Stimulated activated CD8-positive, alpha-beta memory T cell treated with anti-CD3 and anti-CD28 coated beads, Interleukin-2, amount 100 ng/mL, for 48 hours (primary cell): ENCODE results near the gene PRM2.

Experiments used
- DNase-seq, 2 donors: peaks; one replicate each; pipeline ENCODE4 v3.0.0-alpha.2; 2020; ENCODE audit warnings: low read depth in 2 of 2

PRM2 gene

DNA sequence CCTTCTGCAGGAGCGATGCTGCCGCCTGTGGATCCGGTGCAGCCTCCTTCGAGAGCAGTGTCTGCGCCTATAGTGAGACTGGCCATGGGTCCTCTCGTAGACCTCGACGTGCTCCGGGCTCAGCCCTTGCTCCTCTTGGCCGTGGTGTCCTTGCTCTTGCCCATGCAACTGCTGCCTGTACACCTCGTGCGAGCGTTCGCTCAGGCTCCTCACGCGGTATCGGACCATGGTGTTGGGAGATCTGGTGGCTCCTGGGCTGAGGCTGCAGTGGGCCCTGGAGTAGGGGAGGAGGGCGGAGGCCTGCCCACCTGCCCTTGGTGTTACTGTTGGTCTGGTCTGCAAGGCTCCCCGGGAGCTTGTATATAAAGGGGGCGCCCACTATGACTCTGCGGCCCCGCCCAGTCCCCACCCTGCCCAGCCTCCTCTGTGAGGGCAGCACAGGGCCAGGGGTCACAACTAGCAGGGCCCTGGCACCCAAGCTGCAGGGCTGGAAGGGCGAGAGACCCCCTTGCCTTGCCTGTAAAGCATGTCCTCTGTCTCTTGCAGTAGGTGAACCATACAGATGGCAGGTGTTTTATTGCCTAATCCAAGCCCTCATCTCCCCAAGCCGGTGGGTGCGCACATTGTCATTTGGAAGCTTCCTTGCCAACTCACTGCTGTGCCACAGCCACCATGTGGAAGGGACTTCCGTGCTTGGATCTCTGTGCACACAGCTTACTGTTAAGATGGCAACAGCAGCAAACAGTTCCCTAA is at the start of gene PRM2:
Gene PRM2, minus strand, starts transcription at position 338 of the 753 bp plus-strand sequence. Its CDS starts 110 bp downstream, at position 228.
- DNase-seq = no peak

DNA sequence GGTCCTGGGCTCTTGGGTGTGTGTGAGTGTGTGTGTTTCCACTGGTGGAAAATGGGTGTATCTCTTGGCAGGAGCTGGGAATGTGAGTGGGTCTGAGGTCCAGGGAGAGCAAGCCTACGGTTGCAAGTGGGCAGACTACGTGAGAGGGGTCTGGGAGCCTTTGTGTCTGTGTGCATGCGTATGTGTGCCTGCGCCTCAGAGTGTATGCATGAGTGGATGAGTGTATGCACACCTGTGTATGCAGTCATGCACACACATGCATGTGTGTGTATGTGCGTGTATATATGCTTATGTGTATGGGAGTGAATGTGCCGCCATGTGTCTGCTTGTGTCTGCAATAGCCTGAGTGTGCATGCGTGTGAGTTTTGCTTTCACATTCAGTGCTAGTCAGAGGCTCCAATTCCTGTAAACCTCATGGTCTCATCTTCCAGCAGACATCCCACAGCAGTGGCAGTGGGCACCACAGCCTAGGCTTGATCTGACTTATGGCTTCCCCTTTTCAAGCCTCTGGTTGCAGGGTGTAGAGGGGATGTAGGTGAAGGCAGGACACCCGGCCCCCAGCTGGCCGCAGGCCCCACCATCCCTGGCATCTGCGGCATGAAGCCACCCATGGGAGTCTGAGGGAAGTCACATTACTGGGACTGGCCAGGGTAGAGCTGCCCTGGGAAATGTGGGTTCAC is 49.3 kb upstream of the PRM2 start:
- no peak for DNase-seq

DNA sequence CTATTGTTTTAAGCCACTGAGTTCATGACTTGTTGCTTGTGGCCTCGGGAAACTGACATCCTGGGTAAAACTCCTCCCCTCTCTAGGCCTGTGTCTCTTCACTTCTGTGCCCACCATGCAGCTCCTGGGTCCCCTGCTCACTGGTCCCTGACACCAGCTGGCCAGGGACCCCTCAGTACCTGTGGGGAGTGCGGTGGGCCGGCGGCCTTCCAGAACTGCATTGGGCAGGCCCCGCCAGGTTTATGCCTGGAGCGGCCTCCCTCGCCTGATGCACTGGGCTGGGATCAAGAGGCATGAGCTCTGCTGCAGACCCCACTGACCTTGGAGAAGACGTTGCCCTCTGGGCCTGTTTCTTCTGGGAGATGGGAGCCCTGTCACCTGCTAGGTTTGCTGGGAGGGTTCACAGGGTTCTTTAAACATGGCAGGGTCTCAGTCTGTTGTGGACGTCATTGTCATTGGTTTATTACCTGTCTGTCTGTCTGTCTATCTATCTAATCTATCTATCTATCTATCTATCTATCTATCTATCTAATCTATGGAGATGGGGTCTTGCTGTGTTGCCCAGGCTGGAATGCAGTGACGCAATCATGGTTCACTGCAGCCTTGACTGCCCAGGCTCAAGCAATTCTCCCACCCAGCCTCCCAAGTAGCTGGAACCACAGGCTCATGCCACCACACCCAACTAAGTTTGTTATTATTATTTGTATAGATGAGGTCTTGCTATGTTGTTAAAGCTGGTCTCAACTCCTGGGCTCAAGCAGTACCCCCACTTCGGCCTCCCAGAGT is 47.5 kb upstream of the PRM2 start:
- DNase-seq = no peak

- no peak for DNase-seq
Observed at GRCh38 chr16:11322823-11323222, 46.5 kb upstream of the PRM2 start.

DNA sequence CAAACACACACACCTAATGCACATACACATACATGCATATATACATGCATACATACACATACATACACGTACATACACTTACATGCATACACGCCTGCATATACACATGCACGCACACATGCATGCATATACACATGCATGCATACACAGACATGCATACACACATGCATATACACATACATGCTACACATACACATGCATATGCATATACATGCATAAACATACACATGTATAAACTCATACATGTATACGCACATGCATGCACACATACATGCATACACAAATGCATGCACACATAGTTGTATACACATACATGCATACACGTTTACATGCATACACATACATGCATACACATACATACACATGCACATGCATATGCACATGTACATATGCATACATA is 45.4 kb upstream of the PRM2 start:
- no peak for DNase-seq

- no peak for DNase-seq
Observed at GRCh38 chr16:11320170-11320569, 43.9 kb upstream of the PRM2 start.

GRCh38 chr16:11319529-11320146 is 43.4 kb upstream of the PRM2 start:
- no peak for DNase-seq

- DNase-seq = no peak
Observed at GRCh38 chr16:11318817-11319216, 42.5 kb upstream of the PRM2 start.

DNA sequence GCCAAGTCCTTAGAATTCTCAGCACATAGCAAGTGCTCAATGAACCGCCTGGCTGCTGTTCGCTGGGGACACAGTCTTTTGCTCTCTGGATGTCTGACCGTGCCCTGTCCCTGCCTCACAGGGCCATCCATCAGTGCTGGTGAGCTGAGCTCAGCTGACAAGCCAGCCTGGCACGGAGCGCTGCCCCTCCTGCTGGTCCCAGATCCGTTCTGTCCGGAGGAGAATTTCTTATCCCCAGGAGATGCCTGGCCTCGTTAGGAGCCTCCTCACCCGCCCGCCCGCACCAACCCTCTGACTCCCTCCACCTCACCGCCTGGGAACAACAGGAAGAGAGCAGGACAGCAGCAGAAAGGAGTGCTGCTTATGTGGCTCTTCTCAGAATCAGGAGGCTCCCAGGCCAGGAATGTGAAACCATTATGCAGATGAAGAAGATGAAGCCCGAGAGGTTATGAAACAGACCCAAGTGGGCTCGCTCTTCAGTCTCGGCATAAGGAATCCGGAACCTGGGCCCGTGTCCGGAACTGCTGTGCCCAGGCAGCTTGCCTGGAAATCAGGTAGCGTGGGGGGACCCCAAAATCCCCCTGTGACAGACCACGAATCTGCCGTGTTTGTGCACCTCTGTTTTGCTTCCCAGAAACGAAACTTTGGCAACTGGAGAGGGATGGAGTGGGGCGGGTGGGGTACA is 40.2 kb upstream of the PRM2 start:
- DNase-seq = no peak

- no peak for DNase-seq
Observed at GRCh38 chr16:11315510-11315909, 39.2 kb upstream of the PRM2 start.

GRCh38 chr16:11314309-11314894 is 38.1 kb upstream of the PRM2 start:
- DNase-seq = no peak

DNA sequence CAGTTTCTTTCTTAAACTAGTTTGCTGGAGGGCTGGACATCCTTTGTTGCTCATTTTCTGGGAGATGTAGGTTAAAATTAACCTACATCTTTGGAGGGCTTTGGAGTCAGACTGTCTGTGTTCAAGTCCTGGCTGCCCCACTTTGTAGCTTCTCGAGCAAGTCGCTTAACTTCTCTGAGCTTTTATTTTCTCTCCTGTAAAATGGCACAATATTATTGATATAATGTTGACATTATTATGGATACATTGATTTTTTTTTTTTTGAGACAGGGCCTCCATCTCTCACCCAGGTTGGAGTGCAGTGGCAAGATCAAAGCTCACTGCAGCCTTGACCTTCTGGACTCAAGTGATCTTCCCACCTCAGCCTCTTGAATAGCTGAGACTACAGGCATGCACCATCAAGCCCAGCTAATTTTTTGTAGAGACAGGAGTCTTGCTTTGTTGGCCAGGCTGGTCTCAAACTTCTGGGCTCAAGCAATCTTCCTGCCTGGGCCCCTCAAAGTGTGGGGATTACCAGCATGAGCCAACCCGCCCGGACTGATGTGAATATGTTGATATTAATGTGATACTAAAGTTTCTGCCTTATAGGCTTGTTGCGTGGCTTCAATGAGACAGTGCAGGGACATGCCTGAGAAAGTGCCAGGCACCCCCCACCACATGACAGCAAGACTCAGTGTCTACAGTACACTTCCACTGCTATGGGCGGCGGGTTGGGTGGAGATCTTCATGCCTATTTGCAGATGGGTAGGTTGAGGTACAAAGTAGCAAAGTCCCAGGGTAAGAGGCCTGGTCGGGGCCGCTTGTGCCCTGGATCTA is 37.4 kb upstream of the PRM2 start:
- no peak for DNase-seq

- DNase-seq = no peak
Observed at GRCh38 chr16:11312718-11313492, 36.6 kb upstream of the PRM2 start.

DNA sequence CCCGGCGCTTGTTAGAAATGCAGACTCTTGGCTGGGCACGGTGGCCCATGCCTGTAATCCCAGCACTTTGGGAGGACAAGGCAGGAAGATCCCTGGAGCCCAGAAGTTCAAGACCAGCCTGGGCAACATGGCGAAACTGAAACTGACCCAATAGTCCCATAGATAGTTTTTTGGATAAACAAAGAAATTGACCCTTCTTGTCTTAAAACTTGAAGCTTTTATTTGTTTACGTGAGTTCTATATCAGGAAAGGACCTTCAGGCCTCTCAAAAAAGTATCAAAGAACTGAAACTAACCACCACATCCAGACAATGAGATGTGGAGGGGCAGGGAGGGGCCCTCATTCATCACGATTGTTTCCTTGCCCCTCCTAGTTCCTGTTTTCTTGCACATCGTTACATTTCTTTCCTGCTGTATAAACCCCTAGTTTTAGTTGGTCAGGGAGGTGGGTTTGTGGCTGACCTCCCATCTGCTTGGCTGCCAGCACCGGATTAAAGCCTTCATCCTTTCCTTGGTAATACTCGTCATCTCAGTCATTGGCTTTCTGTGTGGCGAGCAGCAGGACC is 34.8 kb upstream of the PRM2 start:
- no peak for DNase-seq

GRCh38 chr16:11310634-11310977 is 34.3 kb upstream of the PRM2 start:
- DNase-seq = no peak

DNA sequence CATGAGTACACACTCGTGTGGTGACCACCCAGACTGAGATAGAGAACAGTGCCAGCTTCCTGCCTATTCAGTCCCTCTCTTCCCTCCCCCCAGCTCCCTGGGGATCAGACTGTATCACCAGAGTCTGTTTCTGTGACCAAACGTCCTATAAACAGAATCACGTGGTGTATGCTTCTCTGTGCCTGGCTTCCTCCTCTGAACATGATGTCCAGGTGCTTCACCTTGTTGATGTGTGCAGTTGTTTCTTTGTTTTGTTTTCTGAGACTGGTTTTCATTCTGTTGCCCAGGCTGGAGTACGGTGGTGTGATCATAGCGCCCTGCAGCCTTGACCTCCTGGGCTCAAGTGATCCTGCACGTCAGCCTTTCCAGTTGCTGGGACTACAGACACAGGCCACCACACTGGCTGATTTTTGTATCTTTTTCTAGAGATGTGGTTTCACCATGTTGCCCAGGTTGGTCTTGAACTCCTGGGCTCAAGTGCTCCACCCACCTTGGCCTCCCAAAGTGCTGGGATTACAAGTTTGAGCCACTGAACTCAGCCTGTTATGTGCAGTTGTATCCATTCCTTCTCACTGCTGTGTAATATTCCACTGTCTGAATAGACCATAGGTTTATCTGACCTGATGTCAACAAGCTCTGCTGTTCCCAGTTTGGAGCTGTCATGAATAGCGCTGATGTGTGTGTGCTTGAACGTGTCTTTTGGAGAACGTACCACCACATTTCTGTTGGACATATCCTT is 33.8 kb upstream of the PRM2 start:
- no peak for DNase-seq

GRCh38 chr16:11308493-11309283 is 32.4 kb upstream of the PRM2 start:
- no peak for DNase-seq
